Tibial nerve (tissue), 4 donors: ENCODE results near the gene GALNT13.

Experiments used
- CTCF ChIP-seq, 5 experiments: fragments of 200-600 bp in 3 of 5; fragments of 450-650 bp in 2 of 5; sonication (generic) in 3 of 5; IDR thresholded peaks; one replicate each; pipeline ENCODE4 v1.5.1; 2016 to 2019; ENCODE audit warnings: antibody characterized with exemption in 5 of 5, mild to moderate bottlenecking in 3 of 5, moderate library complexity in 2 of 5
- EP300 ChIP-seq, 2 donors: sonication (generic); formaldehyde crosslinking; IDR thresholded peaks; one replicate each; pipeline ENCODE4 v1.6.1; 2017; ENCODE audit warnings: antibody characterized with exemption in 2 of 2, mild to moderate bottlenecking in 1 of 2
- POLR2A ChIP-seq, 2 donors: fragments of 450-650 bp; IDR thresholded peaks; one replicate each; pipeline ENCODE4 v1.6.1; 2017; ENCODE audit warnings: antibody characterized with exemption in 2 of 2, mild to moderate bottlenecking in 2 of 2, moderate library complexity in 2 of 2

- TF ChIP-seq CTCF (IDR thresholded peaks at IDR 0.05), result no peak
- no peak for TF ChIP-seq POLR2A (IDR thresholded peaks at IDR 0.05)
- TF ChIP-seq EP300 (IDR thresholded peaks at IDR 0.05), result no peak
Measured at GRCh38 chr2:154229966-154230365, 358.2 kb downstream of the GALNT13 start.
